GM12878 (cell line): Measurements from ENCODE around the gene ACAD11. TPM values are rescaled to one million over a fixed set of nuclear protein-coding genes. Genes with fewer than 3 reads are reported as not detected.

Source experiments
- ATF7 ChIP-seq: fragments of 450-650 bp; IDR thresholded peaks from 2 replicates; pipeline ENCODE4 v1.6.1; 2016; ENCODE audit warnings: low read depth, mild to moderate bottlenecking
- CBX5 ChIP-seq: sonication (generic); IDR thresholded peaks from 2 replicates; pipeline ENCODE4 v1.6.1; 2016; ENCODE audit warnings: low read depth, moderate library complexity, mild to moderate bottlenecking, inconsistent platforms
- LARP7 ChIP-seq: fragments of 450-650 bp; IDR thresholded peaks from 2 replicates; pipeline ENCODE4 v1.6.1; 2017; ENCODE audit warnings: mild to moderate bottlenecking
- MTA2 ChIP-seq: fragments of 450-650 bp; IDR thresholded peaks from 2 replicates; pipeline ENCODE4 v1.6.1; 2016; ENCODE audit warnings: low read depth, mild to moderate bottlenecking, moderate library complexity
- SMAD1 ChIP-seq: fragments of 450-650 bp; IDR thresholded peaks from 2 replicates; pipeline ENCODE4 v1.6.1; 2018; ENCODE audit warnings: mild to moderate bottlenecking, low read depth; ENCODE audit not compliant: partially characterized antibody
- SPI1 ChIP-seq: IDR thresholded peaks from 2 replicates; pipeline ENCODE4 v1.6.1; 2011; ENCODE audit warnings: low read depth, mild to moderate bottlenecking, low read length, moderate library complexity, borderline replicate concordance; ENCODE audit not compliant: insufficient read depth
- polyA plus RNA-seq, 11 experiments: library from polyadenylated mRNA; depleted of rRNA in 4 of 11; unstranded in 6 of 11; stranded (reverse) in 5 of 11; fragments of >200 nt; fragmentation: Nextera tagmentation in 4 of 11; fragmentation: Illumina TruSeq in 1 of 11; extraction: Ambion mirVana in 4 of 11; extraction: Trizol in 1 of 11; gene quantifications; 1 replicate in 1 of 11; 2 replicates in 10 of 11; pipeline versions ENCODE4 v1.2.1 to v1.2.3, GENCODE V29; 2011 to 2016; ENCODE audit warnings: inconsistent platforms in 2 of 11, missing spikeins in 2 of 11, low read depth in 1 of 11
- total RNA-seq, 4 experiments: library from RNA; depleted of rRNA in 3 of 4; stranded (reverse); fragments of >200 nt in 3 of 4; fragmentation: Illumina TruSeq in 1 of 4; extraction: Trizol in 1 of 4; gene quantifications; 2 replicates each; pipeline versions ENCODE4 v1.2.1 to v1.2.3, GENCODE V29; 2013 to 2021
- TF ChIP-seq, protein P1 (sequence below): fragments of 450-650 bp; IDR thresholded peaks from 2 replicates; pipeline ENCODE4 v1.6.1; 2018; ENCODE audit warnings: borderline replicate concordance, mild to moderate bottlenecking; ENCODE audit not compliant: partially characterized antibody
- TF ChIP-seq, protein P2 (sequence below): fragments of 450-650 bp; IDR thresholded peaks from 2 replicates; pipeline ENCODE4 v1.6.1; 2017; ENCODE audit warnings: mild to moderate bottlenecking, moderate library complexity

ACAD11 gene
- total and polyA plus RNA-seq, 10 of the 15 experiments (the other 5 are each of a cell fraction or from before 2014, with no cell fraction given) = 2.4 to 15.9 (median 10.4) TPM

DNA sequence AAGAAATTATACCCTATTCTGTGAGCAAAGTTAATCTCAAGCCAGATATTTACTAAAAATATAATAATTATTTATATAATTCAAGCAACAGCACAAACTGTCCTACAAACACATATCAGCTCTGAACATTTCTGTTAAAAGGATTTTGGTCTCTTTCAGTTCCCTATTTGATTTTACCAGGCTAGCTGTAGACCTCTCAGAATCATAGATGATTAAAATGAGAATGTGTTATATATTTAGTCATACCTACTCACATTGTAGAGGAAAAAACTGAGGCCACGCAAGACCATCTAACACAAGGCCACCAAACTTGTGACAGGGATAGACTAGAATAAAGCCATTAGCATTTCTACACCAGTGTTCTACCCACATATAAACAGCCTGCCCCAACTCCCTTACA is 34.0 kb downstream of the ACAD11 start (continued):
- TF ChIP-seq MTA2 = peak; percentile 21; the same call in 1 of the 2 replicates
- TF ChIP-seq, protein P1, sequence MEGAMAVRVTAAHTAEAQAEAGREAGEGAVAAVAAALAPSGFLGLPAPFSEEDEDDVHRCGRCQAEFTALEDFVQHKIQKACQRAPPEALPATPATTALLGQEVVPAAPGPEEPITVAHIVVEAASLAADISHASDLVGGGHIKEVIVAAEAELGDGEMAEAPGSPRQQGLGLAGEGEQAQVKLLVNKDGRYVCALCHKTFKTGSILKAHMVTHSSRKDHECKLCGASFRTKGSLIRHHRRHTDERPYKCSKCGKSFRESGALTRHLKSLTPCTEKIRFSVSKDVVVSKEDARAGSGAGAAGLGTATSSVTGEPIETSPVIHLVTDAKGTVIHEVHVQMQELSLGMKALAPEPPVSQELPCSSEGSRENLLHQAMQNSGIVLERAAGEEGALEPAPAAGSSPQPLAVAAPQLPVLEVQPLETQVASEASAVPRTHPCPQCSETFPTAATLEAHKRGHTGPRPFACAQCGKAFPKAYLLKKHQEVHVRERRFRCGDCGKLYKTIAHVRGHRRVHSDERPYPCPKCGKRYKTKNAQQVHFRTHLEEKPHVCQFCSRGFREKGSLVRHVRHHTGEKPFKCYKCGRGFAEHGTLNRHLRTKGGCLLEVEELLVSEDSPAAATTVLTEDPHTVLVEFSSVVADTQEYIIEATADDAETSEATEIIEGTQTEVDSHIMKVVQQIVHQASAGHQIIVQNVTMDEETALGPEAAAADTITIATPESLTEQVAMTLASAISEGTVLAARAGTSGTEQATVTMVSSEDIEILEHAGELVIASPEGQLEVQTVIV = no peak
- TF ChIP-seq CBX5 = no peak
- TF ChIP-seq SMAD1 = no peak
- TF ChIP-seq ATF7 = no peak
- TF ChIP-seq LARP7 = no peak
- TF ChIP-seq, protein P2, sequence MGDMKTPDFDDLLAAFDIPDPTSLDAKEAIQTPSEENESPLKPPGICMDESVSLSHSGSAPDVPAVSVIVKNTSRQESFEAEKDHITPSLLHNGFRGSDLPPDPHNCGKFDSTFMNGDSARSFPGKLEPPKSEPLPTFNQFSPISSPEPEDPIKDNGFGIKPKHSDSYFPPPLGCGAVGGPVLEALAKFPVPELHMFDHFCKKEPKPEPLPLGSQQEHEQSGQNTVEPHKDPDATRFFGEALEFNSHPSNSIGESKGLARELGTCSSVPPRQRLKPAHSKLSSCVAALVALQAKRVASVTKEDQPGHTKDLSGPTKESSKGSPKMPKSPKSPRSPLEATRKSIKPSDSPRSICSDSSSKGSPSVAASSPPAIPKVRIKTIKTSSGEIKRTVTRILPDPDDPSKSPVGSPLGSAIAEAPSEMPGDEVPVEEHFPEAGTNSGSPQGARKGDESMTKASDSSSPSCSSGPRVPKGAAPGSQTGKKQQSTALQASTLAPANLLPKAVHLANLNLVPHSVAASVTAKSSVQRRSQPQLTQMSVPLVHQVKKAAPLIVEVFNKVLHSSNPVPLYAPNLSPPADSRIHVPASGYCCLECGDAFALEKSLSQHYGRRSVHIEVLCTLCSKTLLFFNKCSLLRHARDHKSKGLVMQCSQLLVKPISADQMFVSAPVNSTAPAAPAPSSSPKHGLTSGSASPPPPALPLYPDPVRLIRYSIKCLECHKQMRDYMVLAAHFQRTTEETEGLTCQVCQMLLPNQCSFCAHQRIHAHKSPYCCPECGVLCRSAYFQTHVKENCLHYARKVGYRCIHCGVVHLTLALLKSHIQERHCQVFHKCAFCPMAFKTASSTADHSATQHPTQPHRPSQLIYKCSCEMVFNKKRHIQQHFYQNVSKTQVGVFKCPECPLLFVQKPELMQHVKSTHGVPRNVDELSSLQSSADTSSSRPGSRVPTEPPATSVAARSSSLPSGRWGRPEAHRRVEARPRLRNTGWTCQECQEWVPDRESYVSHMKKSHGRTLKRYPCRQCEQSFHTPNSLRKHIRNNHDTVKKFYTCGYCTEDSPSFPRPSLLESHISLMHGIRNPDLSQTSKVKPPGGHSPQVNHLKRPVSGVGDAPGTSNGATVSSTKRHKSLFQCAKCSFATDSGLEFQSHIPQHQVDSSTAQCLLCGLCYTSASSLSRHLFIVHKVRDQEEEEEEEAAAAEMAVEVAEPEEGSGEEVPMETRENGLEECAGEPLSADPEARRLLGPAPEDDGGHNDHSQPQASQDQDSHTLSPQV = no peak
- TF ChIP-seq SPI1 = peak; percentile 85
- TF ChIP-seq, all 136 proteins: peak for 5
